Panc1 (cell line): Measurements from ENCODE around the gene CORO2A. TPM values are rescaled to one million over a fixed set of nuclear protein-coding genes. Genes with fewer than 3 reads are reported as not detected.

Experiments
- ATAC-seq: fragments of 200-7000 bp; cut with Tn5 transposase; 2 replicates; pipeline ENCODE4 v1.9.1; 2020; ENCODE audit warnings: mild to moderate bottlenecking, moderate library complexity
- BruUV-seq: library from RNA; stranded (reverse); fragments of 400-500 nt; replicated peaks from 2 replicates; lab custom pipeline; 2021; lab: Mats Ljungman, UMichigan
- CTCF ChIA-PET: fragments of 300-600 bp; sonication (Branson Sonifier 250); formaldehyde crosslinking; loops from one replicate; lab custom pipeline; 2022; ENCODE audit warnings: antibody characterized with exemption; lab: Charles Lee
- POLR2A ChIA-PET: fragments of 300-600 bp; sonication (Branson Sonifier 250); formaldehyde crosslinking; loops from one replicate; lab custom pipeline; 2022; ENCODE audit warnings: antibody characterized with exemption; lab: Charles Lee
- DNase-seq: peaks from one replicate; pipeline ENCODE4 v3.0.0-alpha.2; 2010; ENCODE audit warnings: low read depth, low spot score
- H3K27ac ChIP-seq: 2 replicates; pipeline ENCODE4 v1.5.1; 2011; ENCODE audit warnings: mild to moderate bottlenecking, low read length, inconsistent platforms
- H3K27me3 ChIP-seq: fragments of 200-500 bp; sonication (Bioruptor generic); 2 replicates; pipeline ENCODE4 v1.6.0; 2014; ENCODE audit warnings: low read length, inconsistent platforms; ENCODE audit not compliant: control insufficient read depth, insufficient read depth
- H3K36me3 ChIP-seq: fragments of 200-500 bp; sonication (Bioruptor generic); 2 replicates; pipeline ENCODE4 v1.5.1; 2014; ENCODE audit warnings: inconsistent platforms, mild to moderate bottlenecking, low read length, moderate library complexity; ENCODE audit not compliant: control insufficient read depth, insufficient read depth
- H3K4me1 ChIP-seq: 2 replicates; pipeline ENCODE4 v1.5.1; 2011; ENCODE audit warnings: inconsistent platforms, mild to moderate bottlenecking, low read length, moderate library complexity; ENCODE audit not compliant: control insufficient read depth, insufficient read depth
- H3K4me3 ChIP-seq, 2 experiments: 2 replicates each; pipeline ENCODE4 v1.5.1; 2011 to 2012; ENCODE audit warnings: low read depth in 2 of 2, low read length in 2 of 2, mild to moderate bottlenecking in 2 of 2, inconsistent platforms in 1 of 2, moderate library complexity in 1 of 2
- H3K9me3 ChIP-seq: fragments of 200-500 bp; sonication (Bioruptor generic); 2 replicates; pipeline ENCODE4 v1.5.1; 2014; ENCODE audit warnings: low read depth, mild to moderate bottlenecking, inconsistent platforms, low read length, moderate library complexity; ENCODE audit not compliant: control insufficient read depth, insufficient read depth
- POLR2AphosphoS5 ChIP-seq: IDR thresholded peaks from 2 replicates; pipeline ENCODE4 v1.6.1; 2012; ENCODE audit warnings: mild to moderate bottlenecking, low read depth, low read length, moderate library complexity
- SIN3A ChIP-seq: IDR thresholded peaks from 2 replicates; pipeline ENCODE4 v1.6.1; 2012; ENCODE audit warnings: low read depth, mild to moderate bottlenecking, low read length, moderate library complexity, borderline replicate concordance; ENCODE audit not compliant: insufficient read depth
- TCF7L2 ChIP-seq: IDR thresholded peaks from 2 replicates; pipeline ENCODE4 v1.6.1; 2011; ENCODE audit warnings: mild to moderate bottlenecking, low read depth, low read length, inconsistent platforms
- in situ Hi-C: cut with HindIII; loops from 2 replicates; pipeline ENCODE4 v1.10.0; 2016; ENCODE audit warnings: low sequenced_read_pairs, low pct_unique_long_range_greater_than_20kb
- intact Hi-C: fragments of 100-400 bp; cut with micrococcal nuclease; formaldehyde crosslinking; loops from one replicate; pipeline ENCODE4 v1.10.0; 2022; ENCODE audit not compliant: unreplicated experiment
- total RNA-seq: library from RNA; stranded (reverse); gene quantifications from one replicate; pipeline ENCODE4 v1.2.1, GENCODE V29; 2021; ENCODE audit not compliant: unreplicated experiment
- TF ChIP-seq, protein P1 (sequence below), 2 experiments: IDR thresholded peaks; 2 replicates each; pipeline ENCODE4 v1.6.1; 2011 to 2012; ENCODE audit warnings: low read depth in 2 of 2, control low read depth in 1 of 2, low read length in 1 of 2, mild to moderate bottlenecking in 1 of 2, moderate library complexity in 1 of 2; ENCODE audit not compliant: insufficient read depth in 1 of 2
- TF ChIP-seq, protein P2 (sequence below): fragments of 450-650 bp; IDR thresholded peaks from 2 replicates; pipeline ENCODE4 v1.5.1; 2017; ENCODE audit warnings: mild to moderate bottlenecking

The CORO2A gene
- total RNA-seq, 1 experiment from 2014 or later = 2.0 TPM

DNA sequence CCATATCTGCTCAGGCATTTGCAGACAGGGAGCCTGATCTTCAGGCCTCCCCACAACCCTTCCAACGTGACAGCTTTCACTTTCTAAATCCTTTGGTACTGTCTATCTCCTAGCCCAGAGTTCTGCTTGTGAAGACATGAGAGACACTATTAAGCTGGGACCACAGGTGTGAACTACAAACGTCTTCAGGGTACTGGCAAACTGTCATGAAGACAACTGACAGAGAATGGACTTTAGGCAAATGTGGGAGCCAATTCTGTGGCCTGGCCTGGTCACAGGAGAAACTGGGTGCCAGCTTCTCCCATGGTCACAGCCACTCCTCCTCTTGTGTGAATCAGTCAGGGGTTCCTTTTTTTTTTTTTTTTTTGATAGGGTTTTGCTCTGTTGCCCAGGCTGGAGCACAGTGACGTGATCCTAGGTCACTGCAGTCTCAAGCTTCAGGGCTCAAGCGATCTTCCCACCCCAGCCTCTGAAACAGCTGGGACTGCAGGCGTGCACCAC lies 83.9 kb downstream of the CORO2A start:
- intact Hi-C loops (no loop called here), in situ Hi-C loops (no loop called here)
- no peaks in the 10 kb centered on the region for H3K27me3 ChIP-seq
- no peak overlapping the region for H3K4me3 ChIP-seq
- no peak overlapping the region for H3K27ac ChIP-seq
- ChIA-PET CTCF (interaction anchor here (0.6 kb wide), 1 partner anchor 155 kb away, joined by 3 read pairs; no protein-coding TSS in a partner anchor), POLR2A (interaction anchor here (0.7 kb wide), 1 partner anchor 81 kb away, joined by 7 read pairs; no protein-coding TSS in a partner anchor)
- no peaks in the 10 kb centered on the region for H3K4me1 ChIP-seq
- no peaks in the 10 kb centered on the region for H3K9me3 ChIP-seq
- no peak for ATAC-seq
- DNase-seq = no peak
- BruUV-seq = no TSS peak
- no peaks in the 10 kb centered on the region for H3K36me3 ChIP-seq
- TF ChIP-seq POLR2AphosphoS5 (no peak), TCF7L2 (no peak), SIN3A (no peak)
- TF ChIP-seq, protein P1, sequence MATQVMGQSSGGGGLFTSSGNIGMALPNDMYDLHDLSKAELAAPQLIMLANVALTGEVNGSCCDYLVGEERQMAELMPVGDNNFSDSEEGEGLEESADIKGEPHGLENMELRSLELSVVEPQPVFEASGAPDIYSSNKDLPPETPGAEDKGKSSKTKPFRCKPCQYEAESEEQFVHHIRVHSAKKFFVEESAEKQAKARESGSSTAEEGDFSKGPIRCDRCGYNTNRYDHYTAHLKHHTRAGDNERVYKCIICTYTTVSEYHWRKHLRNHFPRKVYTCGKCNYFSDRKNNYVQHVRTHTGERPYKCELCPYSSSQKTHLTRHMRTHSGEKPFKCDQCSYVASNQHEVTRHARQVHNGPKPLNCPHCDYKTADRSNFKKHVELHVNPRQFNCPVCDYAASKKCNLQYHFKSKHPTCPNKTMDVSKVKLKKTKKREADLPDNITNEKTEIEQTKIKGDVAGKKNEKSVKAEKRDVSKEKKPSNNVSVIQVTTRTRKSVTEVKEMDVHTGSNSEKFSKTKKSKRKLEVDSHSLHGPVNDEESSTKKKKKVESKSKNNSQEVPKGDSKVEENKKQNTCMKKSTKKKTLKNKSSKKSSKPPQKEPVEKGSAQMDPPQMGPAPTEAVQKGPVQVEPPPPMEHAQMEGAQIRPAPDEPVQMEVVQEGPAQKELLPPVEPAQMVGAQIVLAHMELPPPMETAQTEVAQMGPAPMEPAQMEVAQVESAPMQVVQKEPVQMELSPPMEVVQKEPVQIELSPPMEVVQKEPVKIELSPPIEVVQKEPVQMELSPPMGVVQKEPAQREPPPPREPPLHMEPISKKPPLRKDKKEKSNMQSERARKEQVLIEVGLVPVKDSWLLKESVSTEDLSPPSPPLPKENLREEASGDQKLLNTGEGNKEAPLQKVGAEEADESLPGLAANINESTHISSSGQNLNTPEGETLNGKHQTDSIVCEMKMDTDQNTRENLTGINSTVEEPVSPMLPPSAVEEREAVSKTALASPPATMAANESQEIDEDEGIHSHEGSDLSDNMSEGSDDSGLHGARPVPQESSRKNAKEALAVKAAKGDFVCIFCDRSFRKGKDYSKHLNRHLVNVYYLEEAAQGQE (IDR thresholded peaks at IDR 0.05; ENCODE audit: insufficient read depth in 1 of 2, low read depth in 2 of 2, low read length in 1 of 2) = no peak
- TF ChIP-seq, protein P2, sequence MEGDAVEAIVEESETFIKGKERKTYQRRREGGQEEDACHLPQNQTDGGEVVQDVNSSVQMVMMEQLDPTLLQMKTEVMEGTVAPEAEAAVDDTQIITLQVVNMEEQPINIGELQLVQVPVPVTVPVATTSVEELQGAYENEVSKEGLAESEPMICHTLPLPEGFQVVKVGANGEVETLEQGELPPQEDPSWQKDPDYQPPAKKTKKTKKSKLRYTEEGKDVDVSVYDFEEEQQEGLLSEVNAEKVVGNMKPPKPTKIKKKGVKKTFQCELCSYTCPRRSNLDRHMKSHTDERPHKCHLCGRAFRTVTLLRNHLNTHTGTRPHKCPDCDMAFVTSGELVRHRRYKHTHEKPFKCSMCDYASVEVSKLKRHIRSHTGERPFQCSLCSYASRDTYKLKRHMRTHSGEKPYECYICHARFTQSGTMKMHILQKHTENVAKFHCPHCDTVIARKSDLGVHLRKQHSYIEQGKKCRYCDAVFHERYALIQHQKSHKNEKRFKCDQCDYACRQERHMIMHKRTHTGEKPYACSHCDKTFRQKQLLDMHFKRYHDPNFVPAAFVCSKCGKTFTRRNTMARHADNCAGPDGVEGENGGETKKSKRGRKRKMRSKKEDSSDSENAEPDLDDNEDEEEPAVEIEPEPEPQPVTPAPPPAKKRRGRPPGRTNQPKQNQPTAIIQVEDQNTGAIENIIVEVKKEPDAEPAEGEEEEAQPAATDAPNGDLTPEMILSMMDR = no peak

DNA sequence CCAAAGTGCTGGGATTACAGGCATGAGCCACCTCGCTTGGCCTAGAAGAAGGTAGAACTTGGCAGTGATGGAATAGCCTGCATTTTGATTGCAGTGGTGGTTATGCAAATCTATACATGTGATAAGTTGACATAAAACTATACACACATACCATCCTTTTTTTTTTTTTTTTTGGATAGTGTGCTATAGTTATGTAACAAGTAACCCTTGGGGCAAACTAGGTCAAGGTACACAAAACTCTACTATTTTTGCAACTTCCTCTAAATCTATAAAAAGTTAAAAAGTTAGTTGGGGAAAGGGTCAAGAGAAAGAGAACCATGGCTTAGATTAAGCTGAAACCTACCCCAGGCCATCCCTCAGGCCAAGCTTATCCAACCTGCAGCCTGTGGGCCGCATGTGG lies 84.5 kb downstream of the CORO2A start:
- ChIA-PET CTCF (interaction anchor here (0.6 kb wide), 1 partner anchor 155 kb away, joined by 3 read pairs; no protein-coding TSS in a partner anchor), POLR2A (interaction anchor here (0.7 kb wide), 1 partner anchor 82 kb away, joined by 7 read pairs; no protein-coding TSS in a partner anchor)
- intact Hi-C loops (no loop called here), in situ Hi-C loops (no loop called here)
- no peaks in the 10 kb centered on the region for H3K27me3 ChIP-seq
- H3K9me3 ChIP-seq = no peaks in the 10 kb centered on the region
- ATAC-seq (no peak), DNase-seq (no peak)
- BruUV-seq = no TSS peak
- no peak overlapping the region for H3K4me3 ChIP-seq
- H3K27ac ChIP-seq = no peak overlapping the region
- no peaks in the 10 kb centered on the region for H3K36me3 ChIP-seq
- no peak for TF ChIP-seq TCF7L2
- no peaks in the 10 kb centered on the region for H3K4me1 ChIP-seq

DNA sequence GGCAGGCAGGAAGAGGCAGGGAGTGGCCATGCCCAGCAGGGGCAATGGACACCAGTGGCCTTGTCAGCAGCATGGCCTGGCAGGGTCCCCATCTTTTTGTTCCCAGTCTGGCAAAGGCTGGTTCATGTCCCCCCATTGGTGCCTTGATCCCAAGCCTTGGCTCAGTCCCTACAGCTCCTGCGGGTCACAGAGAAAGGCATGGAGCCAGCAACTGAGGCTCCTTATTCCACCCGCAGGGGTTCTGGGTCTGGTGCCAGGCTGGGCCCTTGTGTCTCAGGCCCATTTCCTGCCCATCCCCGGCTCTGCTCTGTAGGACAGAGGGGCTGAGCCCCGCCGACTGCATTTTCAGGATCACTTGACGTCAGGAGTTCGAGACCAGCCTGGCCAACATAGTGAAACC lies 87.4 kb downstream of the CORO2A start:
- DNase-seq = no peak
- H3K27me3 ChIP-seq = no peaks in the 10 kb centered on the region
- POLR2A ChIA-PET = no interaction called here
- TF ChIP-seq, protein P2 = no peak
- TF ChIP-seq POLR2AphosphoS5 (no peak), TCF7L2 (no peak), SIN3A (no peak)
- TF ChIP-seq, protein P1 (IDR thresholded peaks at IDR 0.05; ENCODE audit: insufficient read depth in 1 of 2, low read depth in 2 of 2, low read length in 1 of 2) = no peak
- no TSS peak for BruUV-seq
- no peak for ATAC-seq
- no peak overlapping the region for H3K4me3 ChIP-seq
- intact Hi-C loops (no loop called here), in situ Hi-C loops (no loop called here)
- no peaks in the 10 kb centered on the region for H3K4me1 ChIP-seq
- no peaks in the 10 kb centered on the region for H3K36me3 ChIP-seq
- no peaks in the 10 kb centered on the region for H3K9me3 ChIP-seq
- CTCF ChIA-PET = no interaction called here
- H3K27ac ChIP-seq = no peak overlapping the region
